ENCODE results near the gene CCDC85C.

CCDC85C gene

GRCh38 chr14:99459481-99460100, 144.4 kb downstream of the CCDC85C start:
- no peak for DNase-seq (ENCODE audit: low read depth in 1 of 2, low spot score in 1 of 2)

GRCh38 chr14:99454246-99454645, 149.8 kb downstream of the CCDC85C start:
- DNase-seq (ENCODE audit: low read depth in 1 of 2, low spot score in 1 of 2): no peak

GRCh38 chr14:99452968-99453367, 151.0 kb downstream of the CCDC85C start:
- DNase-seq (ENCODE audit: low read depth in 1 of 2, low spot score in 1 of 2): no peak

- no peak for DNase-seq (ENCODE audit: low read depth in 1 of 2, low spot score in 1 of 2)
Measured at GRCh38 chr14:99451234-99451633, 152.8 kb downstream of the CCDC85C start.

- no peak for DNase-seq (ENCODE audit: low read depth in 1 of 2, low spot score in 1 of 2)
Measured at GRCh38 chr14:99450266-99450665, 153.7 kb downstream of the CCDC85C start.

All from activated T-helper 1 cell treated with anti-CD3 and anti-CD28 coated beads, Interleukin-2, amount 50 U/mL, for 16 hours (primary cell).